HAP-1 (cell line): ENCODE measurements around the gene MAFB.

Experiments used
- DNase-seq, 2 experiments: peaks; one replicate each; pipeline ENCODE4 v3.0.0-alpha.2; 2016 to 2020; ENCODE audit warnings: low spot score in 2 of 2
- H3K27me3 ChIP-seq: fragments of 250-450 bp; sonication (Bioruptor Pico); 2 replicates; pipeline ENCODE4 v1.5.1; 2020; ENCODE audit warnings: low read depth, mild to moderate bottlenecking, moderate library complexity
- H3K36me3 ChIP-seq: fragments of 250-450 bp; sonication (Bioruptor Pico); replicated peaks from 2 replicates; pipeline ENCODE4 v1.5.1; 2020; ENCODE audit warnings: mild to moderate bottlenecking
- H3K4me1 ChIP-seq: fragments of 250-450 bp; sonication (Bioruptor Pico); 2 replicates; pipeline ENCODE4 v1.5.1; 2020; ENCODE audit warnings: mild to moderate bottlenecking
- H3K4me3 ChIP-seq: fragments of 250-450 bp; sonication (Bioruptor Pico); 2 replicates; pipeline ENCODE4 v1.5.1; 2020; ENCODE audit warnings: mild to moderate bottlenecking, moderate library complexity
- H3K9me3 ChIP-seq: fragments of 250-450 bp; sonication (Bioruptor Pico); 2 replicates; pipeline ENCODE4 v1.5.1; 2020; ENCODE audit warnings: mild to moderate bottlenecking, moderate library complexity
- in situ Hi-C: fragments of 300-500 bp; cut with MboI; formaldehyde crosslinking; loops from 3 replicates; pipeline ENCODE4 v1.14.3; 2020; ENCODE audit warnings: low sequenced_read_pairs, inconsistent platforms, mixed read lengths

MAFB gene

DNA sequence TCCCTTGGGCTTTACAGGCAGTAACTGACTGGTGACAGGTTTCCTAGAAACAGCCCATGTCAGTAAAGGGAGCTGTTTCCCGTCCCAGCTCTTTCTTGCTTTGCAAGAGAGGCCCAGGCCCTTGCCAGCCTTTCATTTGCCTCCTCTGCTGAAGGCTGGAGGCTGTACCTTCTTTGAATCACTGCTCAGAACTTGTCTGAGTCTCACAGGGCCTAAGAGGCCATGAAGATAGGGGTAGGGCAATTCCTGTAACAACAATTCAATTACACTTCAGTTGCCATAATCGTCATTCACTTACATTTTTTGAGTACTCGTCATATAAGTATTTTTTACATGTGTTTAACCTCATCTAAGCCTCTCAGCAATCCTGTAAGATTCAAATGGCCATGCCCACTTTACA lies 25.9 kb upstream of the MAFB start:
- in situ Hi-C loops, result no loop called here

GRCh38 chr20:40714109-40714508 lies 25.1 kb upstream of the MAFB start:
- peaks cover 27% of the 10 kb centered on the region for H3K27me3 ChIP-seq

More for the DNA sequence above, 25.9 kb upstream of the MAFB start:
- Histone ChIP-seq H3K9me3 (no peaks in the 10 kb centered on the region), H3K36me3 (no peaks in the 10 kb centered on the region), H3K4me1 (no peaks in the 10 kb centered on the region), H3K27me3 (peaks cover 27% of the 10 kb centered on the region), H3K4me3 (no peak overlapping the region)
- no peak for DNase-seq

GRCh38 chr20:40713508-40713907 lies 24.5 kb upstream of the MAFB start:
- DNase-seq, result no peak
- in situ Hi-C loops, result no loop called here

More at GRCh38 chr20:40714109-40714508, 25.1 kb upstream of the MAFB start:
- no peak for DNase-seq
- Histone ChIP-seq H3K4me3 (no peak overlapping the region), H3K36me3 (no peaks in the 10 kb centered on the region), H3K9me3 (no peaks in the 10 kb centered on the region), H3K4me1 (no peaks in the 10 kb centered on the region)
- in situ Hi-C loops, result no loop called here

DNA sequence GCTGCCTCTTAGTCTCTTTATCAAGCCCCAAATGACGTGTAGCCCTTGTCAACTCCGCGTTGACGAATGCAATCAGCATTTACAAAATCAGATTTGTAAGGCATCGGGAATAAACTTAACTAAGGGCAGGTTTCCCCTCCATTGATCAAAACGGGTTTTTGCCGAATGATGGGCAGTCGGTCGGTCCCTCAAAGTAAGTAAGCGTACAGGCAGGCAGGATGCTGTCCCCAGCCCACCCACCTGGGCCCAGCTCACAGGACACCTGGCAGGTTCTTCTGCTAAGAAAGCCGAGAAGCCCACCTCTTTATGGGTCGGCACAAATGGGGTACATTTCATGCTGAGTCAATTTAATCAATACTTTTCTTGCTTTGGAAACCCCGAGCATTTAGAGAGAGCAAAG lies 22.0 kb upstream of the MAFB start:
- peaks cover 27% of the 10 kb centered on the region for H3K27me3 ChIP-seq
- no peaks in the 10 kb centered on the region for H3K9me3 ChIP-seq
- no peak overlapping the region for H3K4me3 ChIP-seq
- no peaks in the 10 kb centered on the region for H3K36me3 ChIP-seq
- DNase-seq, result no peak
- in situ Hi-C loops, result no loop called here
- H3K4me1 ChIP-seq, result no peaks in the 10 kb centered on the region

More at GRCh38 chr20:40713508-40713907, 24.5 kb upstream of the MAFB start:
- Histone ChIP-seq H3K4me3 (no peak overlapping the region), H3K36me3 (no peaks in the 10 kb centered on the region), H3K27me3 (peaks cover 27% of the 10 kb centered on the region), H3K9me3 (no peaks in the 10 kb centered on the region), H3K4me1 (no peaks in the 10 kb centered on the region)

DNA sequence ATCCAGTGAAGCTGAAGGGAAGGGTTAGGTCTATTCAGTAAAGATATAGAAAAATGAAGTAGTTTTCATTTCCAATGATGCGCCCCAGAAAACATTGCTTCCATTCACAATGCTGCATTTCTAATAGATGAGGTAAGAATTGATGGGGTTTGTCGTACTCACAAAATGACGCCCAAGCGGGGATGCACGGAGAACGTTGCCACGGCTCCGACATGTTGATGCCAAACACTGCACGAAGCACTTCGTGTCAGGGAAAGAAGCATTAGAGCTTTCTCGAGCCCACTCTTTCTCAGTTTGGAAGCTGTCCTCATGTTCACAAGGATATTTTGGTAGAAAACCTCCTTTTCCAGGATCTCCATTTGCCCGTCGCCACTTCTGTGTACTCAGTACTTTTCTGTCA lies 21.6 kb upstream of the MAFB start:
- in situ Hi-C loops, result no loop called here
- no peak overlapping the region for H3K4me3 ChIP-seq
- DNase-seq, result no peak
- H3K27me3 ChIP-seq, result peaks cover 27% of the 10 kb centered on the region
- no peaks in the 10 kb centered on the region for H3K9me3 ChIP-seq
- H3K36me3 ChIP-seq, result no peaks in the 10 kb centered on the region
- no peaks in the 10 kb centered on the region for H3K4me1 ChIP-seq

DNA sequence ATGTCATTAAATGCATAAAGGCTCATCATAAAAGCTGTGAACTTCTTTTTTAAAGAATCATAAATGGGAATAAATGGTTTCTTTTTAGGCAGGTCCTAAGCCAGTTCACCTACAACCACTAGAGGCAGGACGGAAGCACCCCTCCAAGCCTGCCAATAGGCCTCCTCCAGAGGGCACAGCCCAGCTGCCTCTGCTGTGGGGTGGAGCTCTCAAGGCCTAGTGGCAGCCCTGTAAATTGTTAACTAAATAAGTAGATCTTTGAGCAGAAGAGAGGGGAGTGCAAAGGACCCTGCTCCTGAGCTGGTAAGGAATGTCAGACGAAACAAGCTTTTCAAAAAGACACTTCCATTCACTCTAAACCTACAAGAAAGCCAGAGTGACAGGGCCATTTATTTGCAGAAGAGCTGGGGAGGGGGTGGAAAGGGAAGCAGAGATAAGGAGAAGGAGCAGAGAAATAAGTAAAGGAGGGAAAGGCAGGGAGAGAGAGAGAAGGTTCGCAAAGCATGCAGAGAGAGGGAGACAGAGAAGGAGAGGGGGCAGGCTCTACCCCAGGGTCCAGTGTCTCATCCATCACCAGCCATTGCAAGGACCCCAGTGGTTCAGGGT lies 18.0 kb upstream of the MAFB start:
- Histone ChIP-seq H3K27me3 (peaks cover 17% of the 10 kb centered on the region), H3K36me3 (no peaks in the 10 kb centered on the region), H3K4me1 (no peaks in the 10 kb centered on the region), H3K4me3 (no peak overlapping the region), H3K9me3 (no peaks in the 10 kb centered on the region)
- in situ Hi-C loops, result no loop called here
- no peak for DNase-seq

DNA sequence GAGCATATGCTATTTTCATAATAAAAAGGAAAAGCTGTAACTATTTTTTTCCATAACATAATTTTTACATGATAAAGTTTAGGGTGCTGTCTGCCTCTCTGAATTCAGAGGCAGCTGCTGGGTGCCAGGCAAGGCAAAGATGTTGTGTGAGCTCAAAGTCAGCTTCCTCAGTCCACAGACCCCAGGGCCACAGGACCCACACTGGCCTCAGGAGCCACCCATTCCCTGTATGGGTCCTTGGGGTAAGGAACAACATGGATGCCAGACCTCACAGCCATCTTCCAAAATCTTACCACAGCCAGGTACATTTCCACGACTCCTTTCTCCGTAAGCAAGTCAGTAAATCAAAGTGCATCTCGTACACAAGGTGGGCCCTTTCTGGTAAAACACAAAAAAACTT lies 16.4 kb upstream of the MAFB start:
- in situ Hi-C loops, result no loop called here
- DNase-seq, result no peak
- Histone ChIP-seq H3K9me3 (no peaks in the 10 kb centered on the region), H3K4me1 (no peaks in the 10 kb centered on the region), H3K27me3 (peaks cover 4% of the 10 kb centered on the region), H3K4me3 (no peak overlapping the region), H3K36me3 (no peaks in the 10 kb centered on the region)

GRCh38 chr20:40704828-40705227 lies 15.8 kb upstream of the MAFB start:
- no peaks in the 10 kb centered on the region for H3K4me1 ChIP-seq

GRCh38 chr20:40703975-40704530 lies 15.0 kb upstream of the MAFB start:
- H3K27me3 ChIP-seq, result no peaks in the 10 kb centered on the region
- no peak for DNase-seq
- in situ Hi-C loops, result no loop called here
- no peak overlapping the region for H3K4me3 ChIP-seq
- no peaks in the 10 kb centered on the region for H3K4me1 ChIP-seq
- H3K36me3 ChIP-seq, result no peaks in the 10 kb centered on the region
- H3K9me3 ChIP-seq, result no peaks in the 10 kb centered on the region

More at GRCh38 chr20:40704828-40705227, 15.8 kb upstream of the MAFB start:
- in situ Hi-C loops, result no loop called here
- Histone ChIP-seq H3K9me3 (no peaks in the 10 kb centered on the region), H3K27me3 (no peaks in the 10 kb centered on the region), H3K4me3 (no peak overlapping the region), H3K36me3 (no peaks in the 10 kb centered on the region)
- DNase-seq, result no peak

GRCh38 chr20:40702504-40702903 lies 13.5 kb upstream of the MAFB start:
- H3K4me3 ChIP-seq, result no peak overlapping the region
- in situ Hi-C loops, result no loop called here
- no peaks in the 10 kb centered on the region for H3K4me1 ChIP-seq
- H3K36me3 ChIP-seq, result no peaks in the 10 kb centered on the region
- no peaks in the 10 kb centered on the region for H3K27me3 ChIP-seq
- H3K9me3 ChIP-seq, result no peaks in the 10 kb centered on the region
- DNase-seq, result no peak

DNA sequence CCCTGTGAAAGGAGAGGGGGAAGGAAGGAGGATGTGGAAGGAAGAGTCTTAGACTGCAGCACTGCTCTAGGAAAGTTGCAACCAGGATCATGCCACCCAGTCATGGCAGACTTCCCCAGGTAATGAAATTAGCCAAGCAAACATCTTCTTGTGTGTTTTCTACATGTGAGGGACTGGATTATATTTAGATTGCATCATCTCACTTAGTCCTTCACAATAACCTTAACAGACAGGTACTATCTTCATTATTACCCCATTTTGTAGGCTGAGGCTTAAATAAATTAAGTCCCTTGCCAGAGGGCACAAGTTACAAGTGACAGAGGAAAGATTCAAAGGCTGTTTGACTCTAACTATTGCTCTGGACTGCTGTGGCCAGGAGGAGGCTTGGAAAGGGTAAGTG lies 9.7 kb upstream of the MAFB start:
- Histone ChIP-seq H3K4me1 (no peaks in the 10 kb centered on the region), H3K36me3 (no peaks in the 10 kb centered on the region), H3K4me3 (no peak overlapping the region), H3K9me3 (no peaks in the 10 kb centered on the region), H3K27me3 (peaks cover 4% of the 10 kb centered on the region; the same call in 1 of the 2 replicates)
- in situ Hi-C loops, result loop anchor here (10.0 to 25.0 kb wide), 2 partner anchors 1434 to 1586 kb away; no protein-coding TSS in a partner anchor
- no peak for DNase-seq

- Histone ChIP-seq H3K4me3 (no peak overlapping the region), H3K9me3 (no peaks in the 10 kb centered on the region), H3K4me1 (no peaks in the 10 kb centered on the region), H3K27me3 (peaks cover 7% of the 10 kb centered on the region), H3K36me3 (no peaks in the 10 kb centered on the region)
- no peak for DNase-seq
- in situ Hi-C loops, result loop anchor here (10.0 to 25.0 kb wide), 2 partner anchors 1433 to 1586 kb away; no protein-coding TSS in a partner anchor
Observed at GRCh38 chr20:40698281-40698680, 9.2 kb upstream of the MAFB start.

DNA sequence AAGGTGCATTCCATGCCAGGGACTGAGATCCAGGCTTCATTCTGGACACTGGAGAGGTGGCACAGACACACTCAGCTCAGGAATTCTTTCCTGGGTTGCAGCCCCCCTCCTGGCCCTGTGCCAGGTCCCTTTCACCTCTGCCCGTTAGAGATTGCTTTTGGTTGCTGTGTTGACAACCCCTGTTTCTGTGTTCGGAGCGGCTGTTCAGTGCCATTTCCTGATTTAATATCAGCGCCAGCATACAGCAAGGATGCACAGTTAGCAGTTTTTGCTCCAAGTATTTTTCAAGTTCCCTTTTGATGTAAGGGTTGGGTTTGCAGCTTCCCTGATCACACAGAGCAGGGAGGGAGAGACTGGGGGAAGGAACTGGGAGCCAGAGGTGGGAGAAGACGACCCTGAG lies 8.5 kb upstream of the MAFB start:
- Histone ChIP-seq H3K4me3 (no peak overlapping the region), H3K36me3 (no peaks in the 10 kb centered on the region), H3K27me3 (peaks cover 14% of the 10 kb centered on the region), H3K9me3 (no peaks in the 10 kb centered on the region), H3K4me1 (no peaks in the 10 kb centered on the region)
- no peak for DNase-seq
- in situ Hi-C loops, result loop anchor here (10.0 to 25.0 kb wide), 2 partner anchors 1433 to 1585 kb away; no protein-coding TSS in a partner anchor

DNA sequence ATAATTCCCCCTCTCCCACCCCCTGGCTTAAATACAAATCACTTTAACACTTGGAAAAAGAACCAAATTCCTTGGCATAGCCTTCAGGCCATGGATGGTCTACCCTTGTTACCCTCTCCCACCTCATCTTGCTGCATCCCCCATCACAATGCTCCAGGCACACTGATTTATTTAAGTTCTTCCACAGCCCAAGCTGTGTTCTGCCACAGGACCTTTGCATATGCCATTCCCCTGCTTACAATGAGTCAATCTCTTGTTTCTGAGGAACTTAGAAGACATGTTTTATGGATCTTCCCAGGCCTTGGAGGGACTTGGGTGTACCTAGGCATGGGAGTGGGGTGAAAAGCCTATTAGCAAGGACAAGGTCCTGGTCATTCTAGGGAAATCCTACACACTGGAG lies 6.2 kb upstream of the MAFB start:
- no peaks in the 10 kb centered on the region for H3K9me3 ChIP-seq
- in situ Hi-C loops, result loop anchor here (10.0 to 25.0 kb wide), 2 partner anchors 1430 to 1583 kb away; no protein-coding TSS in a partner anchor
- DNase-seq, result no peak
- H3K27me3 ChIP-seq, result peaks cover 36% of the 10 kb centered on the region
- no peaks in the 10 kb centered on the region for H3K4me1 ChIP-seq
- no peak overlapping the region for H3K4me3 ChIP-seq
- H3K36me3 ChIP-seq, result no peaks in the 10 kb centered on the region
